Sigmoid colon (tissue), 7 donors: ENCODE measurements around the gene SLC34A1. TPM values are rescaled to one million over a fixed set of nuclear protein-coding genes. Genes with fewer than 3 reads are reported as not detected.

Experiments used
- DNase-seq: peaks from one replicate; pipeline ENCODE4 v3.0.0-alpha.2; 2019
- H3K27ac ChIP-seq, 4 donors: fragments of 200-600 bp; sonication (generic); one replicate each; pipeline ENCODE4 v1.5.1; 2016 to 2019; ENCODE audit warnings: mild to moderate bottlenecking in 1 of 4
- H3K27me3 ChIP-seq, 3 donors: fragments of 200-600 bp; sonication (generic); one replicate each; pipeline ENCODE4 v1.5.1; 2019; ENCODE audit warnings: mild to moderate bottlenecking in 1 of 3
- H3K36me3 ChIP-seq, 4 donors: fragments of 200-600 bp; sonication (generic); one replicate each; pipeline ENCODE4 v1.5.1; 2016 to 2019
- H3K4me1 ChIP-seq, 4 donors: fragments of 200-600 bp; sonication (generic); one replicate each; pipeline ENCODE4 v1.5.1; 2017 to 2019
- H3K4me3 ChIP-seq, 4 donors: fragments of 200-600 bp; sonication (generic); one replicate each; pipeline ENCODE4 v1.5.1; 2017 to 2019; ENCODE audit warnings: mild to moderate bottlenecking in 2 of 4, moderate library complexity in 1 of 4
- H3K9me3 ChIP-seq, 4 donors: fragments of 200-600 bp in 3 of 4; sonication (generic) in 3 of 4; one replicate each; pipeline versions ENCODE4 v1.5.1 to v1.6.1; 2013 to 2019
- CTCF ChIP-seq, 4 experiments: fragments of 450-650 bp in 3 of 4; fragments of 200-600 bp in 1 of 4; IDR thresholded peaks; one replicate each; pipeline ENCODE4 v1.5.1; 2016 to 2019; ENCODE audit warnings: antibody characterized with exemption in 4 of 4, mild to moderate bottlenecking in 3 of 4, moderate library complexity in 2 of 4
- EP300 ChIP-seq, 4 donors: sonication (generic); formaldehyde crosslinking; IDR thresholded peaks; one replicate each; pipeline ENCODE4 v1.6.1; 2017; ENCODE audit warnings: antibody characterized with exemption in 4 of 4
- POLR2A ChIP-seq, 2 donors: fragments of 450-650 bp; IDR thresholded peaks; one replicate each; pipeline ENCODE4 v1.6.1; 2016; ENCODE audit warnings: antibody characterized with exemption in 2 of 2, mild to moderate bottlenecking in 2 of 2, moderate library complexity in 2 of 2
- POLR2AphosphoS5 ChIP-seq, 4 donors: sonication (generic); formaldehyde crosslinking; IDR thresholded peaks; one replicate each; pipeline ENCODE4 v1.6.1; 2017; ENCODE audit warnings: antibody characterized with exemption in 4 of 4
- WGBS, 2 donors: extraction: QIAGEN DNeasy Blood & Tissue Kit; methylation state at CpG; one replicate each; pipeline ENCODE4 v1.1.7; 2013; 5-methylcytosine and 5-hydroxymethylcytosine counted together
- intact Hi-C: fragments of 100-400 bp; cut with DNase I; formaldehyde crosslinking; loops from one replicate; pipeline ENCODE4 v1.15.1; 2023
- polyA plus RNA-seq, 3 donors: library from polyadenylated mRNA; stranded (reverse); fragments of 200-250 nt; gene quantifications; one replicate each; pipeline ENCODE4 v1.2.3, GENCODE V29; 2013
- total RNA-seq, 4 donors: library from RNA; depleted of rRNA; stranded (reverse); fragments of >200 nt; gene quantifications; one replicate each; pipeline ENCODE4 v1.1.0, GENCODE V29; 2016
- donor health status: healthy with polysubstance abuse.
- donor health status: Bipolar disorder and iron deficiency.
- donor health status: healthy.

The SLC34A1 gene
- total and polyA plus RNA-seq, 7 donors = 0.04 TPM; not detected in 6

- intact Hi-C loops = loop anchor here (1.0 kb wide), 1 partner anchor 50 kb away; no protein-coding TSS in a partner anchor
- peaks cover 37 to 62% (median 56%) of the 10 kb centered on the region in 3 donors for H3K27me3 ChIP-seq
- no peak for DNase-seq
- peaks cover 0 to 42% (median 39%) of the 10 kb centered on the region in 4 donors for H3K4me1 ChIP-seq
- H3K4me3 ChIP-seq = peak overlapping the region in 3 of 4 donors; percentile 46 to 60 (median 57)
- peak overlapping the region in 1 of 4 donors; percentile 39 for H3K27ac ChIP-seq
- no peaks in the 10 kb centered on the region for H3K9me3 ChIP-seq
- no peaks in the 10 kb centered on the region for H3K36me3 ChIP-seq
- WGBS, 2 donors = 32 to 49% methylated on average over 16 of the region's 16 CpGs
- no peak for TF ChIP-seq EP300 (IDR thresholded peaks at IDR 0.05)
These were observed 20.5 kb downstream of the SLC34A1 start for GRCh38 chr5:177404641-177405179.

GRCh38 chr5:177405312-177405711 is 21.1 kb downstream of the SLC34A1 start:
- intact Hi-C loops = no loop called here
- peaks cover 31 to 56% (median 50%) of the 10 kb centered on the region in 3 donors for H3K27me3 ChIP-seq
- no peaks in the 10 kb centered on the region for H3K36me3 ChIP-seq
- no peak overlapping the region for H3K4me3 ChIP-seq
- peaks cover 0 to 36% (median 33%) of the 10 kb centered on the region in 4 donors for H3K4me1 ChIP-seq
- H3K9me3 ChIP-seq = no peaks in the 10 kb centered on the region
- no peak for DNase-seq
- 86 to 91% methylated on average over 2 of the region's 2 CpGs for WGBS, 2 donors
- TF ChIP-seq CTCF (IDR thresholded peaks at IDR 0.05) = no peak
- TF ChIP-seq EP300 (IDR thresholded peaks at IDR 0.05) = no peak
- no peak for TF ChIP-seq POLR2A (IDR thresholded peaks at IDR 0.05)
- TF ChIP-seq POLR2AphosphoS5 (IDR thresholded peaks at IDR 0.05) = no peak
- no peak overlapping the region for H3K27ac ChIP-seq

GRCh38 chr5:177405805-177406204 is 21.6 kb downstream of the SLC34A1 start:
- no peak for DNase-seq
- H3K9me3 ChIP-seq = no peaks in the 10 kb centered on the region
- H3K36me3 ChIP-seq = no peaks in the 10 kb centered on the region
- TF ChIP-seq POLR2A (IDR thresholded peaks at IDR 0.05) (no peak), POLR2AphosphoS5 (IDR thresholded peaks at IDR 0.05) (no peak), CTCF (IDR thresholded peaks at IDR 0.05) (no peak), EP300 (IDR thresholded peaks at IDR 0.05) (no peak)
- peaks cover 27 to 51% (median 45%) of the 10 kb centered on the region in 3 donors for H3K27me3 ChIP-seq
- intact Hi-C loops = no loop called here
- no peak overlapping the region for H3K27ac ChIP-seq
- H3K4me1 ChIP-seq = peaks cover 0 to 33% (median 29%) of the 10 kb centered on the region in 4 donors
- 64 to 86% methylated on average over 5 of the region's 5 CpGs for WGBS, 2 donors
- no peak overlapping the region for H3K4me3 ChIP-seq

- H3K9me3 ChIP-seq = no peaks in the 10 kb centered on the region
- intact Hi-C loops = no loop called here
- 93 to 94% methylated on average over 9 of the region's 9 CpGs for WGBS, 2 donors
- no peak for TF ChIP-seq POLR2AphosphoS5 (IDR thresholded peaks at IDR 0.05)
- no peak for TF ChIP-seq POLR2A (IDR thresholded peaks at IDR 0.05)
- TF ChIP-seq EP300 (IDR thresholded peaks at IDR 0.05) = no peak
- no peak for TF ChIP-seq CTCF (IDR thresholded peaks at IDR 0.05)
- H3K27me3 ChIP-seq = peaks cover 0 to 16% (median 11%) of the 10 kb centered on the region in 3 donors
- peaks cover 0 to 8% (median 7%) of the 10 kb centered on the region in 4 donors for H3K4me1 ChIP-seq
- H3K36me3 ChIP-seq = no peaks in the 10 kb centered on the region
- DNase-seq = no peak
- H3K27ac ChIP-seq = no peak within 1 kb of the TSS
- H3K4me3 ChIP-seq = no peak within 1 kb of the TSS
These were observed 25.0 kb downstream of the SLC34A1 start, which contains the start of gene F12 for GRCh38 chr5:177409043-177409801. TSS of gene F12 (minus strand) at chr5:177409564. CDS start at chr5:177409527, 37 bp downstream.

- H3K4me1 ChIP-seq = no peaks in the 10 kb centered on the region
- intact Hi-C loops = no loop called here
- no peak overlapping the region for H3K27ac ChIP-seq
- 75 to 92% methylated on average over 3 of the region's 3 CpGs for WGBS, 2 donors
- DNase-seq = no peak
- no peaks in the 10 kb centered on the region for H3K36me3 ChIP-seq
- peaks cover 0 to 4% (median 0%) of the 10 kb centered on the region in 3 donors for H3K27me3 ChIP-seq
- TF ChIP-seq EP300 (IDR thresholded peaks at IDR 0.05) (no peak), POLR2AphosphoS5 (IDR thresholded peaks at IDR 0.05) (no peak), POLR2A (IDR thresholded peaks at IDR 0.05) (no peak), CTCF (IDR thresholded peaks at IDR 0.05) (no peak)
- no peaks in the 10 kb centered on the region for H3K9me3 ChIP-seq
- H3K4me3 ChIP-seq = no peak overlapping the region
These were observed 26.3 kb downstream of the SLC34A1 start for GRCh38 chr5:177410575-177410974.
